Fibroblast of lung (primary cell): ENCODE data around the gene CECR2.

ENCODE experiments used
- EZH2 ChIP-seq: IDR thresholded peaks from 2 replicates; pipeline ENCODE4 v1.5.1; 2012; ENCODE audit warnings: low read length, control low read depth, mild to moderate bottlenecking; ENCODE audit errors: missing control alignments
- TF ChIP-seq, protein P1 (sequence below), 2 donors: IDR thresholded peaks in 1 of 2; conservative IDR thresholded peaks in 1 of 2; 1 replicate in 1 of 2; 2 replicates in 1 of 2; pipeline ENCODE4 v1.5.1; 2011 to 2012; ENCODE audit warnings: low read length in 2 of 2, control low read depth in 1 of 2, inconsistent platforms in 1 of 2, low read depth in 1 of 2, mild to moderate bottlenecking in 1 of 2

- TF ChIP-seq, protein P1, sequence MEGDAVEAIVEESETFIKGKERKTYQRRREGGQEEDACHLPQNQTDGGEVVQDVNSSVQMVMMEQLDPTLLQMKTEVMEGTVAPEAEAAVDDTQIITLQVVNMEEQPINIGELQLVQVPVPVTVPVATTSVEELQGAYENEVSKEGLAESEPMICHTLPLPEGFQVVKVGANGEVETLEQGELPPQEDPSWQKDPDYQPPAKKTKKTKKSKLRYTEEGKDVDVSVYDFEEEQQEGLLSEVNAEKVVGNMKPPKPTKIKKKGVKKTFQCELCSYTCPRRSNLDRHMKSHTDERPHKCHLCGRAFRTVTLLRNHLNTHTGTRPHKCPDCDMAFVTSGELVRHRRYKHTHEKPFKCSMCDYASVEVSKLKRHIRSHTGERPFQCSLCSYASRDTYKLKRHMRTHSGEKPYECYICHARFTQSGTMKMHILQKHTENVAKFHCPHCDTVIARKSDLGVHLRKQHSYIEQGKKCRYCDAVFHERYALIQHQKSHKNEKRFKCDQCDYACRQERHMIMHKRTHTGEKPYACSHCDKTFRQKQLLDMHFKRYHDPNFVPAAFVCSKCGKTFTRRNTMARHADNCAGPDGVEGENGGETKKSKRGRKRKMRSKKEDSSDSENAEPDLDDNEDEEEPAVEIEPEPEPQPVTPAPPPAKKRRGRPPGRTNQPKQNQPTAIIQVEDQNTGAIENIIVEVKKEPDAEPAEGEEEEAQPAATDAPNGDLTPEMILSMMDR (conservative IDR thresholded peaks at IDR 0.05 in 1 of 2, IDR thresholded peaks at IDR 0.05 in 1 of 2; ENCODE audit: low read depth in 1 of 2, low read length in 2 of 2), result no peak
- TF ChIP-seq EZH2, result no peak
Measured at GRCh38 chr22:17471886-17472535, 102.8 kb downstream of the CECR2 start.
